ENCODE data around the gene ENO1. TPM values are rescaled to one million over a fixed set of nuclear protein-coding genes. Genes with fewer than 3 reads are reported as not detected.

ENO1 gene
- total and polyA plus RNA-seq, 9 of the 15 experiments (the other 6 are each of a cell fraction or from before 2014, with no cell fraction given): 2,249 to 7,472 (median 2,868) TPM

- TF ChIP-seq RNF219 (CRISPR knock-in tag; IDR thresholded peaks at IDR 0.05) (no peak), ATF1 (CRISPR knock-in tag; IDR thresholded peaks at IDR 0.05) (no peak), ATF1 (tag; IDR thresholded peaks at IDR 0.05) (0 out of 2 replicates have a peak, but pooled peaks have one; percentile 39), ZNF583 (CRISPR knock-in tag; IDR thresholded peaks at IDR 0.05) (no peak), BCOR (IDR thresholded peaks at IDR 0.05) (0 out of 2 replicates have a peak, but pooled peaks have one; percentile 9), SMAD2 (IDR thresholded peaks at IDR 0.05; ENCODE audit: low read depth, low read length) (no peak), CTBP1 (IDR thresholded peaks at IDR 0.05; ENCODE audit: borderline replicate concordance) (peak; percentile 64; the same call in 1 of the 2 replicates), ZEB2 (IDR thresholded peaks at IDR 0.05) (peak; percentile 62; the same call in 1 of the 2 replicates)
These were observed 63.6 kb downstream of the ENO1 start (continued) for GRCh38 chr1:8814865-8815264.

- no TSS peak for BruUV-seq (replicated peaks)
- peak overlapping the region in 1 of 2 experiments; percentile 24; a peak in 2 of 4 replicates for H3K9ac ChIP-seq (ENCODE audit: insufficient read depth in 1 of 2, low read depth in 2 of 2, low read length in 2 of 2)
- no peak overlapping the region for H3K4me2 ChIP-seq (ENCODE audit: insufficient read depth, low read length)
- peaks cover 23% of the 10 kb centered on the region for H4K20me1 ChIP-seq (replicated peaks; ENCODE audit: control insufficient read depth, insufficient read depth, low read length)
- no peaks in the 10 kb centered on the region for H3K9me1 ChIP-seq (ENCODE audit: control insufficient read depth, insufficient read depth, low read length)
- DNase-seq (ENCODE audit: extremely low read depth in 1 of 4, low spot score in 3 of 4): no peak
- peaks cover 7 to 20% of the 10 kb centered on the region in 2 experiments for H3K4me1 ChIP-seq (replicated peaks in 1 of 2; ENCODE audit: control insufficient read depth in 2 of 2, insufficient read depth in 2 of 2, low read length in 2 of 2)
- no peak for ATAC-seq
- FAIRE-seq: no peak
- no peaks in the 10 kb centered on the region for H3K9me3 ChIP-seq (replicated peaks; ENCODE audit: control insufficient read depth, insufficient read depth, low read depth, low read length)
- 0 out of 3 replicates have a peak overlapping the region, but pooled peaks have one; percentile 1 for H3K27ac ChIP-seq (ENCODE audit: extremely low read depth, low read depth, low read length)
- no peak overlapping the region for H3K4me3 ChIP-seq
- no peaks in the 10 kb centered on the region; the same call in 2 of the 3 replicates for H3K36me3 ChIP-seq (ENCODE audit: control insufficient read depth, insufficient read depth, low read length)
- H2AFZ ChIP-seq (ENCODE audit: low read depth, low read length): no peak overlapping the region
- POLR2A ChIA-PET: no interaction called here
- intact Hi-C loops (cut with micrococcal nuclease) (no loop called here), in situ Hi-C loops (cut with MboI) (no loop called here)
- H3K79me2 ChIP-seq (ENCODE audit: control insufficient read depth, insufficient read depth, low read length): peaks cover 83% of the 10 kb centered on the region
- CTCF ChIA-PET (ENCODE audit: low intra/inter-chr PET ratio): no interaction called here
- no peaks in the 10 kb centered on the region for H3K27me3 ChIP-seq (ENCODE audit: control insufficient read depth in 2 of 2, insufficient read depth in 2 of 2, low read length in 2 of 2)
- TF ChIP-seq ZNF318 (IDR thresholded peaks at IDR 0.05; ENCODE audit: borderline replicate concordance in 1 of 2, low read depth in 1 of 2): no peak
- TF ChIP-seq SREBF1 (IDR thresholded peaks at IDR 0.05; ENCODE audit: borderline replicate concordance, low read depth, low read length): no peak
- 0 out of 2 replicates have a peak, but pooled peaks have one; percentile 13 for TF ChIP-seq TAL1 (IDR thresholded peaks at IDR 0.05)
- 0 out of 2 replicates have a peak, but pooled peaks have one; percentile 17 for TF ChIP-seq TCF3 (CRISPR knock-in tag; IDR thresholded peaks at IDR 0.05)
These were observed 64.5 kb downstream of the ENO1 start for GRCh38 chr1:8813991-8814390.
